Right lobe of liver (tissue), 6 donors: ENCODE measurements around the gene NDUFA13. TPM values are rescaled to one million over a fixed set of nuclear protein-coding genes. Genes with fewer than 3 reads are reported as not detected.

Source experiments
- ATAC-seq, 4 donors: fragments of 200-7000 bp; cut with Tn5 transposase; one replicate each; pipeline ENCODE4 v1.9.1; 2020; ENCODE audit warnings: mild to moderate bottlenecking in 4 of 4, moderate library complexity in 4 of 4
- DNase-seq, 3 donors: peaks; one replicate each; pipeline ENCODE4 v3.0.0-alpha.2; 2020
- H3K27ac ChIP-seq, 3 donors: fragments of 200-600 bp; one replicate each; pipeline ENCODE4 v1.8.0; 2022
- H3K27me3 ChIP-seq, 2 donors: fragments of 200-600 bp; one replicate each; pipeline ENCODE4 v1.8.0; 2022
- H3K36me3 ChIP-seq, 4 donors: fragments of 200-600 bp; sonication (generic) in 1 of 4; one replicate each; pipeline versions ENCODE4 v1.5.1 to v1.8.0; 2017 to 2022; ENCODE audit warnings: control low read depth in 1 of 4
- H3K4me1 ChIP-seq, 4 donors: fragments of 200-600 bp; sonication (generic) in 1 of 4; one replicate each; pipeline versions ENCODE4 v1.5.1 to v1.8.0; 2017 to 2022; ENCODE audit warnings: control low read depth in 1 of 4
- H3K4me3 ChIP-seq, 3 donors: fragments of 200-600 bp; one replicate each; pipeline ENCODE4 v1.8.0; 2022
- H3K9me3 ChIP-seq, 4 donors: fragments of 200-600 bp; sonication (generic) in 1 of 4; one replicate each; pipeline versions ENCODE4 v1.5.1 to v1.8.0; 2017 to 2022; ENCODE audit warnings: control low read depth in 1 of 4
- CTCF ChIP-seq, 4 donors: fragments of 200-600 bp in 3 of 4; fragments of 450-650 bp in 1 of 4; IDR thresholded peaks; one replicate each; pipeline versions ENCODE4 v1.5.1 to v1.8.0; 2016 to 2022; ENCODE audit warnings: antibody characterized with exemption in 4 of 4, mild to moderate bottlenecking in 2 of 4
- POLR2A ChIP-seq: fragments of 450-650 bp; IDR thresholded peaks from one replicate; pipeline ENCODE4 v1.6.1; 2017; ENCODE audit warnings: antibody characterized with exemption, mild to moderate bottlenecking
- WGBS: methylation state at CpG from one replicate; pipeline ENCODE4 v1.1.6; 2018; ENCODE audit warnings: low coverage, low lambda C conversion rate; ENCODE audit not compliant: insufficient coverage; ENCODE audit errors: missing lambda C conversion rate; 5-methylcytosine and 5-hydroxymethylcytosine counted together
- intact Hi-C, 2 donors: fragments of 100-400 bp; cut with DNase I; formaldehyde crosslinking; loops; one replicate each; pipeline versions ENCODE4 v1.11.2 to v1.14.1; 2022
- total RNA-seq, 6 experiments: library from RNA; depleted of rRNA in 2 of 6; stranded (reverse); fragments of >200 nt in 2 of 6; fragmentation: NEBNext Ultra II Directional in 3 of 6; extraction: Animal tissue kit (Norgen Biotek cat#: 25700) in 3 of 6; gene quantifications; one replicate each; pipeline versions ENCODE4 v1.1.0 to v1.2.4, GENCODE V29; 2016 to 2023
- donor health status: DM: no; HTN: yes; CAD: no.
- donor health status: DM: no; HTN: no; CAD: no.
- donor health status: DM: no; HTN: no; CAD: no.
- donor health status: DM: no; HTN: yes; CAD: no.
- donor health status: DM: no; HTN: yes; CAD: no.

The NDUFA13 gene
- total RNA-seq, 6 experiments from 2014 or later = 20.8 to 202 (median 154) TPM

- H3K27me3 ChIP-seq = no peaks in the 10 kb centered on the region
- H3K27ac ChIP-seq = peak within 1 kb of the TSS; percentile 61 to 80 (median 75)
- DNase-seq = no peak
- TF ChIP-seq POLR2A (no peak), CTCF (IDR thresholded peaks at IDR 0.05) (no peak)
- peaks cover 0 to 14% (median 0%) of the 10 kb centered on the region in 4 donors for H3K4me1 ChIP-seq
- H3K9me3 ChIP-seq = no peaks in the 10 kb centered on the region
- H3K36me3 ChIP-seq = peaks cover 0 to 2% (median 0%) of the 10 kb centered on the region in 4 donors
- no peak for ATAC-seq
- intact Hi-C loops = no loop called here
- 90% methylated on average over 10 of the region's 74 CpGs for WGBS
- H3K4me3 ChIP-seq = peak within 1 kb of the TSS; percentile 77 to 92 (median 91)
Measured at GRCh38 chr19:19514881-19515641, 964 bp upstream of the NDUFA13 start, which contains the start of gene TSSK6. TSSK6 (minus strand) TSS chr19:19515548; CDS start chr19:19515427, 121 bp downstream.

- H3K4me3 ChIP-seq = peak overlapping the region in 2 of 3 donors; percentile 91 to 92
- 90% methylated on average over 10 of the region's 10 CpGs for WGBS
- peaks cover 0 to 14% (median 0%) of the 10 kb centered on the region in 4 donors for H3K4me1 ChIP-seq
- no peak for ATAC-seq
- no peak for TF ChIP-seq CTCF (IDR thresholded peaks at IDR 0.05)
- no peak for TF ChIP-seq POLR2A
- peaks cover 0 to 2% (median 0%) of the 10 kb centered on the region in 4 donors for H3K36me3 ChIP-seq
- no peak for DNase-seq
- intact Hi-C loops = no loop called here
- no peaks in the 10 kb centered on the region for H3K27me3 ChIP-seq
- no peak overlapping the region for H3K27ac ChIP-seq
- no peaks in the 10 kb centered on the region for H3K9me3 ChIP-seq
Measured at GRCh38 chr19:19517235-19517619, 1.2 kb downstream of the NDUFA13 start.

GRCh38 chr19:19520989-19521388 lies 5.0 kb downstream of the NDUFA13 start:
- DNase-seq = no peak
- intact Hi-C loops = no loop called here
- Histone ChIP-seq H3K4me3 (no peak overlapping the region), H3K4me1 (peaks cover 0 to 11% (median 0%) of the 10 kb centered on the region in 4 donors), H3K27ac (no peak overlapping the region), H3K36me3 (peaks cover 0 to 8% (median under 1%) of the 10 kb centered on the region in 4 donors), H3K9me3 (no peaks in the 10 kb centered on the region), H3K27me3 (no peaks in the 10 kb centered on the region)
- no peak for TF ChIP-seq CTCF (IDR thresholded peaks at IDR 0.05)
- no peak for TF ChIP-seq POLR2A
- WGBS = 82% methylated on average over 6 of the region's 6 CpGs
- ATAC-seq = no peak

GRCh38 chr19:19523177-19523576 lies 7.2 kb downstream of the NDUFA13 start:
- Histone ChIP-seq H3K27me3 (no peaks in the 10 kb centered on the region), H3K4me3 (no peak overlapping the region), H3K9me3 (no peaks in the 10 kb centered on the region), H3K36me3 (peaks cover 0 to 12% (median 3%) of the 10 kb centered on the region in 4 donors), H3K27ac (no peak overlapping the region), H3K4me1 (no peaks in the 10 kb centered on the region)
- DNase-seq (no peak), ATAC-seq (no peak)
- TF ChIP-seq POLR2A = no peak
- no peak for TF ChIP-seq CTCF (IDR thresholded peaks at IDR 0.05)
- 96% methylated on average over 3 of the region's 3 CpGs for WGBS
- intact Hi-C loops = no loop called here
